PC-9 (cell line): Measurements from ENCODE around the gene INAFM2. TPM values are rescaled to one million over a fixed set of nuclear protein-coding genes. Genes with fewer than 3 reads are reported as not detected.

Experiments
- BruUV-seq: library from RNA; stranded (reverse); fragments of 400-500 nt; replicated peaks from 2 replicates; lab custom pipeline; 2021; lab: Mats Ljungman, UMichigan
- CTCF ChIA-PET: fragments of 300-600 bp; sonication (Branson Sonifier 250); formaldehyde crosslinking; loops from one replicate; lab custom pipeline; 2022; ENCODE audit warnings: antibody characterized with exemption; lab: Charles Lee
- POLR2A ChIA-PET: fragments of 300-600 bp; sonication (Branson Sonifier 250); formaldehyde crosslinking; loops from one replicate; lab custom pipeline; 2022; ENCODE audit warnings: antibody characterized with exemption; ENCODE audit not compliant: unreplicated experiment; lab: Charles Lee
- DNase-seq, 2 experiments: peaks; one replicate each; pipeline versions ENCODE4 v3.0.0 to v3.0.0-alpha.2; 2015 to 2022; ENCODE audit warnings: mixed read lengths in 1 of 2
- H2AFZ ChIP-seq: fragments of 200-600 bp; sonication (generic); 2 replicates; pipeline ENCODE4 v1.8.1; 2017; ENCODE audit warnings: antibody characterized with exemption
- H3F3A ChIP-seq: fragments of 200-600 bp; sonication (generic); 2 replicates; pipeline ENCODE4 v1.8.1; 2017; ENCODE audit warnings: antibody characterized with exemption, mild to moderate bottlenecking, low read depth; ENCODE audit not compliant: insufficient read depth
- H3K27ac ChIP-seq: fragments of 200-600 bp; sonication (generic); 2 replicates; pipeline ENCODE4 v1.6.1; 2016; ENCODE audit warnings: mixed run types
- H3K27me3 ChIP-seq: fragments of 200-600 bp; sonication (generic); 2 replicates; pipeline ENCODE4 v1.6.1; 2016; ENCODE audit warnings: low read depth, mixed run types; ENCODE audit not compliant: insufficient read depth
- H3K36me3 ChIP-seq: fragments of 200-600 bp; sonication (generic); 2 replicates; pipeline ENCODE4 v1.6.1; 2016; ENCODE audit warnings: low read depth, mixed run types
- H3K4me1 ChIP-seq: fragments of 200-600 bp; sonication (generic); replicated peaks from 2 replicates; pipeline ENCODE4 v1.6.1; 2016; ENCODE audit warnings: mixed run types; ENCODE audit not compliant: insufficient read depth
- H3K4me2 ChIP-seq: fragments of 200-600 bp; sonication (generic); 2 replicates; pipeline ENCODE4 v1.6.1; 2017; ENCODE audit warnings: mixed run types
- H3K4me3 ChIP-seq: fragments of 200-600 bp; sonication (generic); 2 replicates; pipeline ENCODE4 v1.6.1; 2016; ENCODE audit warnings: mixed run types
- H3K79me2 ChIP-seq: fragments of 200-600 bp; sonication (generic); 2 replicates; pipeline ENCODE4 v1.6.1; 2017; ENCODE audit warnings: low read depth, mixed run types
- H3K9me2 ChIP-seq: fragments of 200-600 bp; sonication (generic); 2 replicates; pipeline ENCODE4 v1.8.1; 2017; ENCODE audit warnings: mild to moderate bottlenecking; ENCODE audit not compliant: insufficient read depth
- H3K9me3 ChIP-seq: fragments of 200-600 bp; sonication (generic); 2 replicates; pipeline ENCODE4 v1.8.1; 2016; ENCODE audit warnings: low read depth; ENCODE audit not compliant: insufficient read depth
- H4K20me1 ChIP-seq: fragments of 200-600 bp; sonication (generic); 2 replicates; pipeline ENCODE4 v1.8.1; 2017; ENCODE audit not compliant: insufficient read depth
- CTCF ChIP-seq: fragments of 200-600 bp; sonication (generic); conservative IDR thresholded peaks from 2 replicates; pipeline ENCODE4 v1.6.1; 2017; ENCODE audit warnings: mixed run types, antibody characterized with exemption, mild to moderate bottlenecking, moderate library complexity
- EZH2 ChIP-seq: fragments of 200-600 bp; sonication (generic); IDR thresholded peaks from 2 replicates; pipeline ENCODE4 v1.8.0; 2017; ENCODE audit warnings: antibody characterized with exemption, low read depth
- intact Hi-C: fragments of 100-400 bp; cut with micrococcal nuclease; formaldehyde crosslinking; loops from one replicate; pipeline ENCODE4 v1.10.0; 2022; ENCODE audit not compliant: unreplicated experiment
- total RNA-seq: library from RNA; stranded (reverse); gene quantifications from 2 replicates; pipeline ENCODE4 v1.2.3, GENCODE V29; 2021

The INAFM2 gene
- total RNA-seq, 1 experiment from 2014 or later, result 2.4 TPM

GRCh38 chr15:40320409-40320808, 3.1 kb upstream of the INAFM2 start:
- no peaks in the 10 kb centered on the region for H3F3A ChIP-seq
- H3K27me3 ChIP-seq, result no peaks in the 10 kb centered on the region
- no peak for DNase-seq
- no peak overlapping the region for H3K27ac ChIP-seq
- no TSS peak for BruUV-seq
- H2AFZ ChIP-seq, result no peak overlapping the region
- no peaks in the 10 kb centered on the region for H3K36me3 ChIP-seq
- TF ChIP-seq EZH2, result no peak
- TF ChIP-seq CTCF, result no peak
- POLR2A ChIA-PET, result no interaction called here
- 0 out of 2 replicates have a peak, but pooled peaks cover 2% of the 10 kb centered on the region for H3K79me2 ChIP-seq
- no peak overlapping the region for H3K4me3 ChIP-seq
- H3K9me2 ChIP-seq, result no peaks in the 10 kb centered on the region
- no peaks in the 10 kb centered on the region for H3K9me3 ChIP-seq
- no peak overlapping the region for H3K4me2 ChIP-seq
- intact Hi-C loops, result loop anchor here (5.0 kb wide), 1 partner anchor 38 kb away; the partner anchor contains the start of gene ANKRD63
- no peaks in the 10 kb centered on the region for H4K20me1 ChIP-seq
- H3K4me1 ChIP-seq, result peaks cover 8% of the 10 kb centered on the region; the same call in 1 of the 2 replicates
- CTCF ChIA-PET, result no interaction called here

- ChIA-PET POLR2A (no interaction called here), CTCF (interaction anchor here (0.6 kb wide), 1 partner anchor 550 kb away, joined by 3 read pairs; no protein-coding TSS in a partner anchor)
- H3K9me2 ChIP-seq, result no peaks in the 10 kb centered on the region
- no peak overlapping the region for H2AFZ ChIP-seq
- no peak overlapping the region for H3K4me2 ChIP-seq
- no peaks in the 10 kb centered on the region for H3K9me3 ChIP-seq
- no peak overlapping the region for H3K27ac ChIP-seq
- no peaks in the 10 kb centered on the region for H3F3A ChIP-seq
- intact Hi-C loops, result loop anchor here (1.0 to 5.0 kb wide), 2 partner anchors 39 to 47 kb away; partner anchors contain the start of gene ANKRD63
- H3K79me2 ChIP-seq, result 0 out of 2 replicates have a peak, but pooled peaks cover 2% of the 10 kb centered on the region
- H3K4me3 ChIP-seq, result no peak overlapping the region
- no peaks in the 10 kb centered on the region for H3K36me3 ChIP-seq
- H3K4me1 ChIP-seq, result peaks cover 10% of the 10 kb centered on the region; the same call in 1 of the 2 replicates
- DNase-seq, result peak in 1 of 2 experiments; percentile 53
- no peaks in the 10 kb centered on the region for H3K27me3 ChIP-seq
- H4K20me1 ChIP-seq, result no peaks in the 10 kb centered on the region
- TF ChIP-seq EZH2 (no peak), CTCF (peak; percentile 89)
- no TSS peak for BruUV-seq
Observed at GRCh38 chr15:40320931-40321371, 2.5 kb upstream of the INAFM2 start.

GRCh38 chr15:40322531-40323238, 807 bp upstream of the INAFM2 start:
- TF ChIP-seq EZH2 (no peak), CTCF (no peak)
- no peaks in the 10 kb centered on the region for H3F3A ChIP-seq
- no TSS peak for BruUV-seq
- peaks cover 10% of the 10 kb centered on the region; the same call in 1 of the 2 replicates for H3K4me1 ChIP-seq
- H3K36me3 ChIP-seq, result no peaks in the 10 kb centered on the region
- H3K27ac ChIP-seq, result no peak overlapping the region
- no peaks in the 10 kb centered on the region for H4K20me1 ChIP-seq
- H3K4me2 ChIP-seq, result peak overlapping the region; percentile 59
- H3K79me2 ChIP-seq, result 0 out of 2 replicates have a peak, but pooled peaks cover 2% of the 10 kb centered on the region
- no peak overlapping the region for H2AFZ ChIP-seq
- intact Hi-C loops, result loop anchor here (1.0 to 5.0 kb wide), 2 partner anchors 40 to 98 kb away; partner anchors contain the start of gene ANKRD63
- no peaks in the 10 kb centered on the region for H3K9me2 ChIP-seq
- H3K9me3 ChIP-seq, result no peaks in the 10 kb centered on the region
- no peak for DNase-seq
- POLR2A ChIA-PET, result interaction anchor here (0.6 kb wide), 1 partner anchor 414 kb away, joined by 4 read pairs; no protein-coding TSS in a partner anchor
- CTCF ChIA-PET, result interaction anchor here (0.6 to 1.2 kb wide), 7 partner anchors 9 to 117 kb away, joined by 3 to 6 read pairs (median 5); no protein-coding TSS in a partner anchor
- no peaks in the 10 kb centered on the region for H3K27me3 ChIP-seq
- peak overlapping the region; percentile 56; the same call in 1 of the 2 replicates for H3K4me3 ChIP-seq
